Activated T-cell treated with anti-CD3 and anti-CD28 coated beads, Interleukin-2, amount 50 U/mL, for 1 hour (primary cell): ENCODE measurements around the gene NPHS1.
"Not testable (repeated sequence)": the region's sequence is repeated elsewhere in the genome, so short reads cannot be mapped to it uniquely, and the experiment has no call there.

Experiments
- DNase-seq: peaks from one replicate; pipeline ENCODE4 v3.0.0-alpha.2; 2020

The NPHS1 gene

GRCh38 chr19:35852029-35852780 is at the start of gene NPHS1:
Gene NPHS1 (minus strand): TSS chr19:35852504. CDS start chr19:35851837, 667 bp downstream.
- DNase-seq = no peak

- no peak for DNase-seq
Measured at GRCh38 chr19:35901055-35901644, 48.8 kb upstream of the NPHS1 start.

GRCh38 chr19:35899547-35900214 is 47.4 kb upstream of the NPHS1 start:
- DNase-seq = peak; percentile 87

- no peak for DNase-seq
Measured at GRCh38 chr19:35898499-35898809, 46.1 kb upstream of the NPHS1 start.

GRCh38 chr19:35897706-35898451 is 45.6 kb upstream of the NPHS1 start:
- DNase-seq = peak; percentile 38

- peak; percentile 41 for DNase-seq
Measured at GRCh38 chr19:35896643-35897040, 44.3 kb upstream of the NPHS1 start.

GRCh38 chr19:35895911-35896642 is 43.8 kb upstream of the NPHS1 start:
- DNase-seq = peak; percentile 47

GRCh38 chr19:35894342-35894741 is 42.0 kb upstream of the NPHS1 start:
- DNase-seq = no peak

GRCh38 chr19:35891819-35892218 is 39.5 kb upstream of the NPHS1 start:
- DNase-seq = not testable (repeated sequence)

GRCh38 chr19:35890113-35890650 is 37.9 kb upstream of the NPHS1 start:
- DNase-seq = peak; percentile 55

- DNase-seq = peak; percentile 59
Measured at GRCh38 chr19:35889370-35890112, 37.2 kb upstream of the NPHS1 start.

- no peak for DNase-seq
Measured at GRCh38 chr19:35888398-35888797, 36.1 kb upstream of the NPHS1 start.

GRCh38 chr19:35887197-35887596 is 34.9 kb upstream of the NPHS1 start:
- no peak for DNase-seq

- DNase-seq = peak; percentile 46
Measured at GRCh38 chr19:35885904-35886303, 33.6 kb upstream of the NPHS1 start.

GRCh38 chr19:35885225-35885738 is 33.0 kb upstream of the NPHS1 start:
- DNase-seq = peak; percentile 53

- peak; percentile 57 for DNase-seq
Measured at GRCh38 chr19:35883882-35884281, 31.6 kb upstream of the NPHS1 start.

GRCh38 chr19:35882114-35882832 is 30.0 kb upstream of the NPHS1 start:
- DNase-seq = no peak

GRCh38 chr19:35879770-35880317 is 27.5 kb upstream of the NPHS1 start:
- peak; percentile 70 for DNase-seq

- DNase-seq = no peak
Measured at GRCh38 chr19:35879068-35879467, 26.8 kb upstream of the NPHS1 start.

- DNase-seq = no peak
Measured at GRCh38 chr19:35874392-35874930, 22.2 kb upstream of the NPHS1 start.
